NCI-H1048 (cell line): ENCODE data around the gene CSNK1D.

Experiments
- DNase-seq: peaks from one replicate; lab custom pipeline; 2025; lab: John Stamatoyannopoulos, UW

CSNK1D gene

DNA sequence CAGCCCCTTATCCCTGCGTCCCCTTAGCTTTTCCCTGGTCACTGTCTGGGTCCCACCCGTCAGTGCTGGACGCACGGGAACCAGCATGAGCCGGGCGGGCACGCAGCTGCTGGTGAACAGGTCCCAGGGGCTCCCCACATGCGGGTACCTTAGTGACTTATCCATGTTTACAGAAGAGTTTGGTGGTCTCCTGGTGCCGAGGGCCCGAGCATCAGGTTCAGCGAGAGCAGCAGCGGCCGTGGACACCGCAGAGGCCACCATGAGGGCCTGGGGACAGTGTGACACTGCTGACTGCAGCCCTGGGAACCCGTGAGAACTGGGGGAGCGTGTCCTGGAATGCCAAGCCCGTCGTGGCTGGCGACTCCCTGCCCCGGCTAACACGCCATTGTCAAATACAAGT is 37.4 kb upstream of the CSNK1D start:
- no peak for DNase-seq

DNA sequence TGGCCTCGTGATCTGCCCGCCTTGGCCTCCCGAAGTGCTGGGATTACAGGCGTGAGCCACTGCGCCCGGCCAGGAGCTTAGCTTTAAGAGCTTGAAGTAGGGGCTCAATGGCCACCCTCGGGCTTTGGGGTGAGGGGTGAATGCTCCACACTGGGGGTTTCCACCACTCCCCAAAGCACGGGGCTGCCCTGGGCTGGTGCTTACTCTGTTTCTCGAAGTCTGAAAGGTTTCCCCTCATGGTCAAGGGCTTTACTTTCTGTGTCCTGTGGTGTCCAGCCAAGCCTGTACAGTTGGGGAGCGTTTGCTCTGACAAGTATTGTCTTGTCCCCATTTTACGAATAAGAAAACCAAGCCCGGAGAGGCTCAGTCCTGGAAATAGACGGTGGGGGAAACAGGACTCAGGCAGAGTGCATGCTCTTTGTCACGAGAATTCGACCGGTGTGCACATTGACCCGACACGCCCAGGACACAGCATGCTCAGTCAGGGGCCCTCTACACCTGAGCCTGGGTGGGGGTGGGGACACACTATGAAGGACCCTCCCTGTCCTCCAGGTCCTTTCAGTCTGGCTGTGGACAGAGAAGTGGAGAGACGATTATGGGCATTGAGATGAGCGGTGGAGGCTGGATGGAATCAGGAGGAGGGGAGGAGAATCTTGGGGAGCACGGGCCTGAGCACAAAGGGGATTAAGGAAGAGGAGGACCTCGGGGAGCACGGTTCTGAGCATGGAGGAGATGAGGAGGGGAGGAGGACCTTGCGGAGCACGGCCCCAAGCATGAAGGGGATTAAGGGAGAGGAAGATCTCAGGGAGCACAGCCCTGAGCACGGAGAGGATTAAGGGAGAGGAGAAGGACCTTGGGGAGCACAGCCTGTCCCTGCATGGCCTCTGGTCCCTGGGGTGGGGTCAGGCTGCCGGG is 36.4 kb upstream of the CSNK1D start:
- no peak for DNase-seq

DNA sequence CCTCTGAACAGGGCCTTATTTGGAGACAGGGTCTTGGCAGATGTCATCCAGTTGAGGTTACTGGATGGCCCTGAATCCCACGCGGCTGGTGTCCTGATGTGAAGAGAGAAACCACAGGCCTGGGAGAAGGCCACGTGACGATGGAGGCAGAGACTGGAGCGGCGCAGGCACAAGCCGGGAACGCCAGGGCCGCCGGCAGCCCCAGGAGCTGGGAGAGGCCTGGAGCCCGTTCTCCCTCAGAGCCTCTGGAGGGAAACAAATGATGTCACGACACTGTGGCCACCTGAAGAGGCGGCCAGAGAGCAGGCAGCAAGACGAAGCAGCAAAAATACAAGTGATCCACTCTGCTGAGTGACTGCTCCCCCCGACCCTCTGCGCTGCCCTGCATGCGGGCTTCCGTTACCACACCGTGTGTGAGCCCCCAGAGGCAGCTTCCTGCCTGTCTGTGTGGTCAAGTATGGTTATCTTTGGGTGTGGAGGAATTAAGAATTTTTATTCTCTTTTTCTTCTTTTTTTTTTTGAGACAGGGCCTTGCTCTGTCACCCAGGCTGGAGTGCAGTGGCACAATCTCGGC is 32.3 kb upstream of the CSNK1D start:
- no peak for DNase-seq

DNA sequence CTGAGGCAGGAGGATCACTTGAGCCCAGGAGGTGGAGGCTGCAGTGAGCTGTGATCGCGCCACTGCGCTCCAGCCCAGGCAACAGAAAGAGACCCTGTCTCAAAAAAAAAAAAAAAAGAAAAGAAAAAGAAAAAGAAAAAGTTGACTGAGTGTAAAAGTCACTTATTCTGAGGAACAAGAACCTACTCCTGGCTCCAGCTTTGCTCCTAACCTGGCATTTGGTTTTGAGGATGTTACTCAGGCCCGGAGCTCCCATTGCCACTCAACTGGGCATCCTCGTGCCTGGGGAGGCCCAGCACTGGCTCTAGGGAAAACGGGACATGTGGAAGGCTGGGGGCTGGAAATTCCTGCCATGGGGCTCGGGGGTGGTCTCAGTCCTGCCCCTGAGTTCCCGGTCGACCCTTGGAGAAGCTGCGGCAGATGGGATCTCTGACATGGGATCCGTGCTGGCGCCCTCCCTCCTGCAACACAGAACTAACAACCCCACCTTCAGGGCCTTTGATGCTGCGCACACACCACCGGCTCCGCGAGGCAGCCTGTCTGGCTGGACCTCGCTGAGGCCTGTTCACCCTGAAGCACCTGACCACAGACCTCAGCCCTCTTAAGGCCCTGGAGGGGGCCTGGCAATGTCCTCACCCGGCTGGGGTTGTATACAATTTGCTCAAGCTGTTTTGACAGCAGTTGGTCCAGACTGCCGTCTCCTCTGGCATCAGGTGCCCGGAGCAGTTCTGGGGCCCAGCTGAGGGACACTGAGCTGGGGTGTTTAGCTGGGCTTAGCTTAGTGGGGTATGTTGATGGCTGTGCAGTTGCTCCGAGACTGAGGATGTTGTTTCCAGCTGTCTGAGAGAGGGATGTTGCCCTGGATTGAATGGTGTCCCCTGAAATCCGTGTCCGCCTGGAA is 31.6 kb upstream of the CSNK1D start:
- DNase-seq: no peak

DNA sequence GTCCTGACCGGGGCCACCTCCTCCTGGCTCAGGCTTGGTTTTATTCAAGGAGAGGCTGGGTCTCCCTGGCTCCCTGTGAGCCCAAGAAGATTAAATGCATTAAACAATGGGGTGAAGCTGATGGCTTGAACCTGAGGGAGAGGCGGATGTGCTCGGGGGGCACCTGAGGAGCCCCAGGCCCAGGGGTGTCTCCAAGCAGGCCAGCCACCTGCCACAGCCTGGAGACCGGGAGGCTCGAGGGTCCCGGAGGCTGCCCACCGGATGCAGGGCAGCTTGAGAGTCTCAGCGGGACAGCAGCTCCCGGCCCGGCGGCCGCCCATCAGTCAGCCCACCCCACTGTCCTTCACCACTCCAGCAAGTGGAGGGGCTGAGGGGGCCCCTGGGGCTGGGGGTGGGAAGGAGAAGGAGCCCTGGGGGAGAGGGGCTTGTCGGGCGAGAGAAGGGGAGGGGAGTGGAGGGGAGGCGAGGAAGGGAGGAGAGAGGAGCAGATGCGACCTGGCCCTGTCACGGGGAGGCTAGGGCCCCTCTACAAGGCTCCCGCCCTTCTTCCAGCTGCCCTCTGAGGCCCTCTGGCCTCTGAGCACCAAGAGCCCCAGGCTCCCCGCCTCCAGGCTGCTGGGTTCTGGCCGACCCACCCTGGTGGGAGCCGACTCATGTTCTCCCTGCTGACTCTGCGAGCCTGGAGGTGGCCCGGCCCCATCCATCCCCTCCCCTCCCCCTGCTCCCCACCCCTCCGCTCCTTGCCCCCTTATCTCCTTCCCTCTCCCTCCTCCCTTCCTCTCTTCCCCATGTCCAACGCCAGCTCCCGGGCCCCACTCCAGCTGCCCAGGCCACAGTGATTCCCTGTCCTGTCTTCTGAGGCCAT is 30.7 kb upstream of the CSNK1D start:
- DNase-seq: no peak

DNA sequence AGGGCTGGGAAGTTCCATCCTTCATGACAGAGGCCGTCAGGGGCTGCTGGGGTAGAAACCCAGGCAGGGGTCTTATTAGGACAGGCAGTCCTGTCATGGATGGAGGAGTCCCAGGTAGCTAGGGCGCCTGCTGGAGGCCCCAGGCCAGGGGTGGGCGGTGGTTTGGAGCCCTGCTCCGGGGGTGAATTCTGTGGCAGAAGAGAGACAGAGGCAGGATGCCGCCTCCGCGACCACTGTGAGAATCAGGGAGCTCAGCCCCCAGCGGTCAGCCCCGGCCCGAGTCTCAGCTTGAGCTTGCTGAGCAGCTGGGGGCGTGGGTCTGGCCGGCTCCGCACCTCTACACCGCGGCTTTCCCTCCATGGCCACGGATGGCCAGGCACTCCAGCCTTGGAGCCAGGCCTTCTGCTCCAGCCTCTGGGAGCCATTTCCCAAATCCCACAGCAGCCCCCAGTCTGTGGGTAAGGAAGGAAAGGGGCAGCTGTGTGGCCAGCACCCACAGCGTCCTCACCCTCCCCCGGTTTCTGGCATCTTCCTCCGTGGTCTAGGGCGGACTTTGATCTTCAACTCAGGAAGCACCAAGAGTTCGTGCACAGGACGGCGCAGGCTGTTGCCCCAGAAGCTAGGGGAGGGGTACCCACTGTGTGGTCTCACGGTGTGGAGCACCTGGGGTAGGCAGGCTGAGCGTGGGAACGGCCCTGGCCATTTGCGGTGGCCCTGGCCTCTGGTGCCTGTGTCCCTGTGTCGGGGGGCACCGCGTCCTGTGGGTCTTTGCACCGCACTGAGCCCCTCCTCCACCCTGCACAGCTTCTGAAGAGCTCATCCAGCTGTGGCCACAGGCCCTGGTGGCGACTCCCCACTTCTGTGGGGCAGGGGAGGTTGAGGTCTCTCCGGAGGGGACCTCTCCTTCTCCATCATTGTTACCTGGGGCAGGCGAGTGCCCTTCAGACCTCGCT is 29.8 kb upstream of the CSNK1D start:
- DNase-seq: no peak

DNA sequence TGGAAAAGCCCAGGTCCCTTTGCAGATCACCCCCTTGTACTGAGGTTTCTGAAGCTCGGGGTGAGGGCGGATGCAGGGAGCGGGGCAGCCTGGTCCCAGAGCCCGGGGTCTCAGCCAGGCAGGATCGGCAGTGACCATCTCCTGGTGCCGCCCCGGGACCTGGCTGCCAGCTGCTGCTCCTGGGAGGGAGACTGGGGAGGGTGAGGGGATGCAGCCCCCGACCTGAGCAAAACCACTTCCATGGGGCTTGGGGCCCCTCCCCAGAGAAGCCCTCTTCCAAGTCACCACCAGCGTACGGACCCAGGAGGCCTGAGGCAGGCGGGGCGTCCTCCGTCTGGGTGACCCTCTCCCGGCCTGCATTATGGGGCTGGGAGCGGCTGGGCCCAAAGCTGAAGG is 29.1 kb upstream of the CSNK1D start:
- DNase-seq: no peak

DNA sequence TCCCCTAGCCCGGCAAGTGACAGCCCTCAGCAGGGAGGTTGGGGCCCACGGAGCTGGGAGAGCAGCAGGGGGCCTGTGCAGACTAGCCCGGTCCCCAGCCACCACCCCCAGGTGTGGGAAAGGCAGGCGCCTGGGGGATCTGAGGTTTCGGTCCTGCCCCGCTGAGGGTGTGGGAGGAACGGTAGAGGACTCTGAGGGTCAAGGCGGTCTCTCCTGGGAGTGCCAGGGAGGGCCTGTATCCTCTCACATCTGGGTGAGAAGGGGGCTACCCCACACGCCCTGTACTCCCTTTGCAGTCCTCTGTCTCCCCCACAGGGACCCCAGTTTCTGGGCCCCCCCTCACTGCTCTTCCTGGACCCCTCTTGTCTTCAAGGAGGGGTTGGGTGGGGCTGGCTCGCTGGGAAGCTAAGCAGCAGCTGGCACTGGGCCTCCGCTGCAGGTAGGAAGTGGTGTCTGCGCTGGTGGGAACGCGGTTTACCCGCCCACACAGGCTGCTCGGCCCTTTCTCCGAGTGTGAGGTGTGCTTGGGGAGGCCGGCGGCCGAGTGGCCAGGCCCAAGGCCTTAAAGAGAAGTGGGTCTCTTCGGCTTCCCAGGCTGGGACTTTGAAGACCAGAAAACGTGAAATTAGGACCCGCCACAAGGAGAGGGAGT is 28.5 kb upstream of the CSNK1D start:
- no peak for DNase-seq

DNA sequence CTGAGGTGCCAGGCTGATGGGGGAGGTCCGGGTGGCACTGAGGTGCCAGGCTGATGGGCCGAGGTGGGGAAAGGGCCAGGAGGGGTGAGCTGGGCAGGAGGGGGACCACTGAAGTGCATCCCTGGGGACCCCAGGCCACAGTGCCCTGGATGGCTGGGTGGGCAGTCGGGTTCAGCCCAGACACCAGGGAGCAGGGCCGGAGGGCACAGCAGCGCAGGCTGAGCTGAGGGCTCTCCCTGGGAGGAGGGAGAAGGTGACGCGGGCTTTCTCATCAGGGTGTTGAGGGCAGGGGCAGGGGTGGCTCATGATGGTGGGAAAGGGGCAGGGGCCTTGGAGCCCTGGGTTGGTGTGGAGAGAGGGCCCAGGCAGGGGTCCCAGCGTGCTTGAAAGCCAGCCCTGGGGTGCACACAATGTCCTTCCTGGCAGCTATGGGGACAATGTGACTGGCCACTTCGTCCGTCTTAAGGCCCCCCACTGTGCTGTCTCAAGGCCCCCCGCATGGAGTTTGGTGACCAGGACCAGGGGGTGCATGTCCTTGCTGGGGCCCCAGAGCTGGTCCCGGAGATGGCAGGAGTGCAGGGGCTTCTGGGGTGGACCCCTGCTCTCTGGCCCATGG is 27.9 kb upstream of the CSNK1D start:
- no peak for DNase-seq

DNA sequence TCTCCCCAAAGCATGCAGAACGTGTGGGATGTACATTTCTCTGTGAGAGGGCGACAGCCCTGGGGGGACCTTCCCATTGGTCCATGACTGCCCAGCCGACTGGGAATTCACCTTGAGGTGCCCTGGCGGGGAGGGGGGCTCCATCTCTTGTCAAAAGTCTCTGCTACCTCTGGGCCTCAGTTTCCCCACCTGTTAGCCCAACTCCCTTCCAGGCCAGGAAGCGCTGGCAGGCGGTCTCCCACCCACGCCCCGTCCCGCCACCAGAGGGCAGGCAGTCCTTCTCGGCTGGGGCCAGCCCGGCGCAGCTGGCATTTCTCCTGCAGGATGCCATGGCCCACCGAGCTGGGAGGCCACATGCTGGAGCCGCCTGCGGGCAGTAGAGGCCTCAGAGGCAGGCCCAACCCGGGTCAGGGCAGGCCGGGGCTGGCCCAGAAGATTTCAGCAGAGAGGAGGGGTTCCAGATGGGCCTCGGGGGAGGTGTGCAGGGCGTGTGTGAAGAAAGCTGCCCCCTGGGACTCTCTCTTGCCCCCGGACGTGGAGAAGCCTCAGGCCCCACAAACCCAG is 27.3 kb upstream of the CSNK1D start:
- no peak for DNase-seq

DNA sequence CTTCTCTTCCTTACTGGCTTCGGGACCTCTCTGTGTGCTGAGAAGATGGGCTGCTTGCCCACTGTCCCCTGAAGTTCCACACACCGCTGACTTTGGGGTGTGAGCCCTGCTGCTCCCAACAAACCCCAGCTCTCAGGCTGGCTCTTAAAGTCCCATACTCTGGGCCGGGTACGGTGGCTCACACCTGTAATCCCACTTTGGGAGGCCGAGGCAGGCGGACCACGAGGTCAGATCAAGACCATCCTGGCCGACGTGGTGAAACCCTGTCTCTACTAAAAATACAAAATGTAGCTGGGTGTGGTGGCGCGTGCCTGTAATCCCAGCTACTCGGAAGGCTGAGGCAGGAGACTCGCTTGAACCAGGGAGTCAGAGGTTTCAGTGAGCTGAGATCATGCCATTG is 26.7 kb upstream of the CSNK1D start:
- no peak for DNase-seq

DNA sequence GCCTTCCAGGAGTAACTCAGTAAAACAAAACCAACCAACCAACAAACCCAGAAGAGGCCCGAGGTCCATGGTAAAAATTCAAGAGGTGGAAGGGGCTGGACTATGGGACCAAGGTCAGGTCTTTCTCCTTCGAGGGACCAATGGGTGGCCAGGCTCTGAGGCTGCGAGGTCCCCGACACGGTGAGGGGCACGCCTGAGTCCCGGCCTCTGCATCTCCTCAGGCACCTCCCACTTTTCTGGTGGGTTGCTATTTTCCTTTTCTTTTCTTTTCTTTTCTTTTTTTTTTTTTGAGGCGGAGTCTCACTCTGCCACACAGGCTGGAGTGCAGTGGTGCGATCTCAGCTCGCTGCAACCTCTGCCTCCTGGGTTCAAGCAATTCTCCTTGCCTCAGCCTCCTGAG is 26.0 kb upstream of the CSNK1D start:
- DNase-seq: no peak

DNA sequence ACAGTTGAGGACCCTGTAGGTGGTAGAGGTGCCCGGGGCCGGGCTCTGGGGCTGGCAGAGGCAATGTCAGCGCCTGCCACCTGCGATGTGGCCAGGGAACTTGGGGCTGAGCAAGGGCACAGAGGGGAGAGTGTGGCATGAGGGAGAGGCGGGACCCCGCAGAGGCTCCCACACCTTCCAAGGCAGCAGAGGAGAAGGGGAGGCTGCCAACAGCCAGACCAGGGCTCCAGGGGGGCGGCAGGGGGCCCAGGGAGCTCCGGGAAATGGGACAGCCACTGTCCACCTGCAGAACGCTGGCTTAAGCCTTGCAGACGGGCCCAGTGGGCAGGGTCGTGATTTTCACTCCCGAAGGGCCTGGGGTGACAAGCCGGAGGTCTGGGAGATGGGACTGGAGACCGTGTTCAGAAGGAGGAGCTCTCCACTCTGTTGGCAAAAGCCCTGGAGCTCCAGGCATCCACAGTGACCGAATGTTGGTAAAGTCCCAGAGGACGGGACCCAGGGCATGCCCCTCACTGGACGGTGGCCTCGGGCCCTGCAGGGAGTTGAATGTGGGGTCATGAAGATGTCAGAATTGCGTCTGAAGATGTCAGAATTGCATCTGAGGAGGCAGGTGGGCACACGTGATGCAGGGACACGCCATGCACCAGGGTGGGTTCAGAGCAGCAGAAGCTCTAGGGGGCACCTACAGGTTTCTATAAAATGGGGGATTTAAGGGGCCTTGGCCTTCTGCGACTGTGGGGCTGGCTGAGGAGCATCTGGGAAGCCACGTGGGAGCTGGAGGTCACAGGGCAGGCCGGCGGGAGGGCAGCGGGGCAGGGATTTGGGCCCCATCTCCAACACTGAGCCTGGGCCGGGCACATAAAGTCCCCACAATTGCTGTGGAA is 25.3 kb upstream of the CSNK1D start:
- DNase-seq: no peak

DNA sequence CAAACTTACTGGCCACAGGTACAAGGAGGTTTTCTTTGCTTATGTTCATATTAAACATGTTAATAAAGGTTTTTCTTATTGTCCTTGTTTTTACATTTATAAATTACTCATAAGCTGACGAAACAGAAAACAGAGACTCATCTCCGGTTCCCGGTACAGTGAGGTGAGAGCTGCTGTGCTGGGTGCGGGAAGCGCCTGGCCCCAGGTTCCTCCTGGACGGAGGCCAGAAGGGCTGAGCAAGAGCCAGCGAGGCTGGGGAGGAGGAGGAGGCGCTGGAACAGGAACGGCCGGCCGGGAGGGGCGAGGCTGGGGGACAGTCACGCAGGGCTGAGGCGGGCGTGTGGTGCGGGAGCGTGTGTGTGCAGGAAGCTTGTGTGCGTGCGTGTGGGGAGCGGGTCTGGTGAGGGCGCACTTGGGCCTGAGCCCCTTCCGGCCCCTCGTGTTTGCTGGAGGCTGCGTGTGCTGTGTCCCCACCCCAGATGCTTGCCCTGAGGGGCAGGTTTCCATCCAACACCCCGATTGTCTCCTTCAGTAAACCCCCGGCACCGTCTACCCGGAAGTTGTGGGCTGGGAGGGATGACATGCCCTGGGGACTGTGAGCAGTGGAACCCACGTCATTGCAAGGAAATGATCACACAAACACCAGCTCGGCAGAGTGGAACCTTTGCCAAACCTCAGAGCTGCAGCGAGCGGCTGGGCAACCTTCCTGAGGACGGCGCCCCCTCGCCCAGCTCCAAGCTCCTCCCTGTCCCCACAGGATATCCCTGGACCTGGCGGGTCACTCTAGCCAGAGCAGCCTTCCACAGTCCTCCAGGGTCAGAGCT is 24.4 kb upstream of the CSNK1D start:
- DNase-seq: no peak

DNA sequence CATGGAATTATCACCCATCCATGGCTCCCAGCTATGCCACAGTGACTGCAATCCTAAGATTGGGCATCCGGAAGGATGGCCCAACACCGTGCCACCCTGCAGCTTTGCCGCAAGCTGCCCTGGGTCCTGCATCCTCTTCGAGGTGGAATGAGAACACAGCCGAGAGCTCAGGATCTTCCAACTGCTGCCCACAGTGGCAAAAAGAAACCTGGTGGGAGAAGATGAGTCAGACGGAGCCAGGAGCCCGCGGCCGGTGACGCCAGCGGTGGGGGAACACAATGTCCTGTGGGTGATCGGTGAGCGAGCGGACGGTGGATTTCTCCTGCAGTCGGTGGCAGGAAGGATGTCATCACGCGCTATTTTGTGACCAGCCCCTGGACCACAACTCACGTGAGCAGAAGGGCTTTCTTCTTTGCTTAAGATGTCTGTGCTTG is 23.8 kb upstream of the CSNK1D start:
- DNase-seq: no peak

DNA sequence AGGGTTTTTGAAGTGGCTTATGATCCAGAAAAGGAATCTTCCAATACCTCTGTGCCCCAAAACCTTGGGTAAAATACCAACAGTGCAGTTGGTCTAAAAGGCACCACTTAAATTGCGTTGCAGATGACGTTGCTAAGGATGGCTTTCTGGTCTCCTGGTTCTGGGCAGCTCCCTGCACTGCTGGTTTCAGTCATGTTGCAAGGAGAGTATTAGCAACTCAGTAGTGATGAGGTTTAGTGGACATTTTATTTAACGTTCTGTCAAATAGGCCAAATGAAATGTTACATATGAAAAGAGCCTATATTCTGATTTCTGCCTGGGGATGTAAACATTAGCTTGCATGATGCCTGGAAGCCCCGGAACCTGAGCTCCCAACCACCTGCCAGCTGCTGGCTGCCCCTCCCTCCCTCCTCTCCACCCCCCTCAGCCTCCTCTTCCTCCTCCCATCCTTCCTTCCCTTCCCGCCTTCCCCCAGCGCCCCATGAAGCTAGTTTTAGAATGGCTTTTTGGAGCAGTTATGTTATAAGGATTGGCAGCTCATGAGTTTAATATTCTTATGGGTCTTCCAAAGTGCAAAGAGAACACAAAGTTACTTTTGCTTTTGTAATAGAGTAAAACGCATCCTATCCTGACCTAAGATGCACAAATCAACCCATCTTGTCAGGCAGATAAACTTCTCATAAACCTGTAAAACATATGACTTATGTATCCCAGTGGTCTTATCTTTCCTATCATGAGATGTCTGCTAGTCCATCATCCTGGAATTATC is 23.2 kb upstream of the CSNK1D start:
- DNase-seq: no peak

DNA sequence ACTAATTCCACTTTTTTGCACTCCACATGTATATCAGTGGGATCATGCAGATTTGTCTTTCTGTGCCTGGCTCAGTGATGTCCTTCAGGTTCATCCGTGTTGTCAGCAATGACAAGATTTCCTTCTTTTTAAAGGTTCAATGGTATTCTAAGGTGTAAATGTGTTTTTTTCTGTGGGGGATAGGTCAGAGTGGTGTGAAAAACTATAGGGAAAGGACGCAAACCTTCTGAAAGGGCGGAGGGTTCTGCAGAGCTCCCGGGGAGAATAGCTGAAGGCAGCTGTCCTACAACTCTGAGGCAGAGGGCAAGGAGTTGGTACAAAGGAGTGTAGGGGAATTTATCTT is 21.9 kb upstream of the CSNK1D start:
- no peak for DNase-seq
